ENCODE measurements around the gene ZNF419.
"Not testable (repeated sequence)": the region's sequence is repeated elsewhere in the genome, so short reads cannot be mapped to it uniquely, and the experiment has no call there.

Gene ZNF419

GRCh38 chr19:57487477-57488298 is at the start of gene ZNF419:
Gene ZNF419 (plus strand): TSS chr19:57487750. CDS start chr19:57487951, 201 bp downstream.
- intact Hi-C loops (cut with DNase I) = not testable (repeated sequence)
- DNase-seq = peak; percentile 91 to 98 (median 96)

- intact Hi-C loops (cut with DNase I) = no loop called here
- DNase-seq = no peak
Observed at GRCh38 chr19:57437931-57438330, 49.6 kb upstream of the ZNF419 start.

- no peak for DNase-seq
- intact Hi-C loops (cut with DNase I) = no loop called here
Observed at GRCh38 chr19:57438925-57439324, 48.6 kb upstream of the ZNF419 start.

- DNase-seq = no peak
- intact Hi-C loops (cut with DNase I) = no loop called here
Observed at GRCh38 chr19:57441979-57442752, 45.4 kb upstream of the ZNF419 start.

DNA sequence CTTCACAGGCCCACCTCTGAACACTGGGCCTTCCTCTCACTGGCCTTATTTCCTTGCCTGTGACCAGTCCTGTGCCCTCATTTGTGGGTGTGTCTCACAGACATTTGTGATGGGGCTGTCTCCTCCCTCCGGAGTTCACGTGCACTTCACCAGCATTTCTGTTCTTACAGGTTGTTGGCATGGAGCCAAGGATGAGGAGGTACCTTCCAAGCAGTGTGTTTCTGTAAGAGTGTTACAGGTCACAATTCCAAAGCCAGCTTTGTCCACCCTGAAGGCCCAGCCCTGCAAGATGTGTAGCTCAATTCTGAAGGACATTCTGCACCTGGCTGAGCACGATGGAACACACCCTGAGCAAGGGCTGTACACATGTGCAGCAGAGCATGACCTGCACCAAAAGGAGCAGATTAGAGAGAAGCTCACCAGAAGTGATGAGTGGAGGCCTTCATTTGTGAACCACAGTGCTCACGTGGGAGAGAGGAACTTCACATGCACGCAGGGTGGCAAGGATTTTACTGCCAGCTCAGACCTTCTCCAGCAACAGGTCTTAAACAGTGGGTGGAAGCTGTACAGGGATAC is 44.3 kb upstream of the ZNF419 start:
- intact Hi-C loops (cut with DNase I) = no loop called here
- DNase-seq = no peak

DNA sequence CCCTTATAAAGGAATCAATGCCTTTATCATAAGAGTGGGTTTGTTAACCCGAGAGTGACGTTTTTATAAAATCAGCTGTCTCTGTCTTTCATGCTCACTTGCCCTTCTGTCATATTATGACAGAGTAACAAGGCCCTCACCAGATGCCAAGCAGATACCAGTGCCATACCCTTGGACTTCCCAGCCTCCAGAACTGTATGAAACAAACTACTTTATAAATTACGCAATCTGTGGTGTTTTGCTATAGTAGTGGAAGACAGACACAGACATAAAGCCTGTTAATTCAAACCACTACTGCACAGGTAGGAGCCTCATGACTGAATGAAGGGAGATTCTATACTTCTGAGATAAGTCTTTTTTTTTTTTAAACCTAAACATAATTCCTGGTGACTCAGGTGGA is 35.2 kb upstream of the ZNF419 start:
- intact Hi-C loops (cut with DNase I) = no loop called here
- no peak for DNase-seq

GRCh38 chr19:57465680-57466381 is 21.7 kb upstream of the ZNF419 start:
- intact Hi-C loops (cut with DNase I) = no loop called here
- DNase-seq = no peak

- peak in 4 of 42 donors; percentile 9 to 20 (median 15) for DNase-seq
- intact Hi-C loops (cut with DNase I) = no loop called here
Observed at GRCh38 chr19:57466489-57466888, 21.1 kb upstream of the ZNF419 start.

GRCh38 chr19:57473646-57474045 is 13.9 kb upstream of the ZNF419 start:
- intact Hi-C loops (cut with DNase I) = no loop called here
- DNase-seq = no peak

GRCh38 chr19:57477191-57478008 is 10.2 kb upstream of the ZNF419 start, which contains the start of gene ZNF772:
Gene ZNF772 (minus strand): TSS chr19:57477566. CDS start chr19:57477309, 257 bp downstream.
- peak; percentile 88 to 98 (median 95) for DNase-seq

DNA sequence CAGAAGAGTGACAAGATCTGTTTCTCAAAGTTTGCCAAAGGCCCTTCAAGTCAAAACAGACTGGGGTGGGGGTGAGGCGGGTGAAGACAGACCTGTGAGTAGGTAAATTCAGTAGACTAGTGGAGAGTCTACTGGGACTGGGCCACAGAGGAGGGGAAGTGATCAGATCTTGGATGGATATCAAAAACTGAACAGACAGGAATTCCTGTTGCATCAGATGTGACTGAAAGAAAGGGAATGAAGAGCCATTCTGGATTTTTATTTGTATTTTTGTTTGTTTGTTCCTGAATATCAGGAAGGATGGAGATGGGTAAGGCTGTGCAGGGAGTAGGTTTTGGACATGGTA is 722 bp downstream of the ZNF419 start:
- intact Hi-C loops (cut with DNase I); DNase-seq: not testable (repeated sequence)

More at GRCh38 chr19:57477191-57478008, 10.2 kb upstream of the ZNF419 start, which contains the start of gene ZNF772:
- intact Hi-C loops (cut with DNase I) = no loop called here

- DNase-seq; intact Hi-C loops (cut with DNase I): not testable (repeated sequence)
Observed at GRCh38 chr19:57499332-57499679, 11.8 kb downstream of the ZNF419 start.

- intact Hi-C loops (cut with DNase I) = not testable (repeated sequence)
- peak; percentile 79 to 97 (median 92) for DNase-seq
Observed at GRCh38 chr19:57499680-57500395, 12.3 kb downstream of the ZNF419 start, which contains the start of gene ZNF773. Gene ZNF773 (plus strand): TSS chr19:57499938. CDS start chr19:57500081, 143 bp downstream.

DNA sequence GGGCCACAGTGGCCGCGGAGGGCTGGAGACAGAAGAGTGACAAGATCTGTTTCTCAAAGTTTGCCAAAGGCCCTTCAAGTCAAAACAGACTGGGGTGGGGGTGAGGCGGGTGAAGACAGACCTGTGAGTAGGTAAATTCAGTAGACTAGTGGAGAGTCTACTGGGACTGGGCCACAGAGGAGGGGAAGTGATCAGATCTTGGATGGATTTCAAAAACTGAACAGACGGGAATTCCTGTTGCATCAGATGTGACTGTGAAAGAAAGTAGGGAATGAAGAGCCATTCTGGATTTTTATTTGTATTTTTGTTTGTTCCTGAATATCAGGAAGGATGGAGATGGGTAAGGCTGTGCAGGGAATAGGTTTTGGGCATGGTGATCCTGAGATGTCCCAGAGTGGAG is 12.8 kb downstream of the ZNF419 start:
- intact Hi-C loops (cut with DNase I) = not testable (repeated sequence)

DNA sequence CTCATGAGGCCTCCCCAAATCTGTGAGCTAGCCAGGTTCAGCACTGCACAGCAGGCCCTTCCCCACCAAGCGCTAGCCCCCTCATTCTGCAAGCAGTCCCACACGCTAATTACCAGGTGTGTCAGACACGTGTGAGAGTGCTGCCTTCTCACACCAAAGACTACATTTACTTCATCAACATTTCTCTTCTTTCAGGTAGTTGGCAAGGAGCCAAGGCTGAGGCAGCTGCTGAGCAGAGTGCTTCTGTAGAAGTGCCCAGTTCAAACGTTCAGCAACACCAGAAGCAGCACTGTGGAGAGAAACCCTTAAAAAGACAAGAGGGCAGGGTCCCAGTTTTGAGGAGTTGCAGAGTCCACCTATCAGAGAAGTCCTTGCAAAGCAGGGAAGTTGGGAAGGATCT is 18.6 kb downstream of the ZNF419 start:
- intact Hi-C loops (cut with DNase I) = no loop called here
- DNase-seq = no peak

More for the DNA sequence above, 12.8 kb downstream of the ZNF419 start:
- not testable (repeated sequence) for DNase-seq

DNA sequence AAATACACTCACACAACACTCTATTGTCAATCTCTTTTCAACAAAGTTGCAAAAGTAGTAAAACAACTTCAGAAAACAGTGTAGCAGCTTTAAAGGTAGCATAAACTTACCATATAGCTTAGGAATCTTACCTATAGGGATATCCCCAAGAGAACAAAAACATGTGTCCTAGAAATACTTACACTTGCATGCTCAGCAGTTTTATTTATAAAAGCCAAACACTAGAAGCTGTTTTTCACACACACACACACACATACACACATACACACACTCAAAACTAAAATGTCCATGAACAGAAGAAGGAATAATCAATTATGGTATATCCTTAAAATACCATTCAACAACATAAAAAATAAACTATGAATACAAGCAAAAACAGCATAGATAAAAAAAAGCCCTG is 23.9 kb downstream of the ZNF419 start:
- intact Hi-C loops (cut with DNase I) = no loop called here
- DNase-seq = no peak

GRCh38 chr19:57512845-57513244 is 25.3 kb downstream of the ZNF419 start:
- no peak for DNase-seq
- intact Hi-C loops (cut with DNase I) = no loop called here

DNA sequence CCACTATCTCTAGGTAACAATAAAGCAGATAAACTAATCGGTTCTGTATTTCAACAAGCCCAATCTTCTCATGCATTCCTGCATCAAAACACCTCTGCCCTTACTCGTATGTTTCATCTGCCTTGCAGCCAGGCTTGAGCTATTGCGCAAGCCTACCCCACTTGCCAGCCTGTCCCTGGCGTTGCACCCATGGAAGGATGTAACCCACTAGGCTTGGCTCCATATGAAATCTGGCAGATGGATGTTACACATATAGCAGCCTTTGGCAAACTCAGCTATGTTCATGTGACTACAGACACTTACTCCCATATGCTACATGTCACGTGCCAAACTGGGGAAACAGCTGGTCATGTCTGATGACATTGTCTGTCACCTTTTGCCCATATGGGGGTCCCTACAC is 27.7 kb downstream of the ZNF419 start:
- intact Hi-C loops (cut with DNase I) = no loop called here
- DNase-seq = no peak

Data from head of caudate nucleus (tissue), 42 donors.